Stimulated activated naive CD4-positive, alpha-beta T cell (primary cell): Measurements from ENCODE around the gene ATG4B.
"Not testable (repeated sequence)": the region's sequence is repeated elsewhere in the genome, so short reads cannot be mapped to it uniquely, and the experiment has no call there.

Experiments
- DNase-seq, 6 experiments: peaks; one replicate each; lab custom pipeline; 2025; lab: John Stamatoyannopoulos, UW

ATG4B gene

DNA sequence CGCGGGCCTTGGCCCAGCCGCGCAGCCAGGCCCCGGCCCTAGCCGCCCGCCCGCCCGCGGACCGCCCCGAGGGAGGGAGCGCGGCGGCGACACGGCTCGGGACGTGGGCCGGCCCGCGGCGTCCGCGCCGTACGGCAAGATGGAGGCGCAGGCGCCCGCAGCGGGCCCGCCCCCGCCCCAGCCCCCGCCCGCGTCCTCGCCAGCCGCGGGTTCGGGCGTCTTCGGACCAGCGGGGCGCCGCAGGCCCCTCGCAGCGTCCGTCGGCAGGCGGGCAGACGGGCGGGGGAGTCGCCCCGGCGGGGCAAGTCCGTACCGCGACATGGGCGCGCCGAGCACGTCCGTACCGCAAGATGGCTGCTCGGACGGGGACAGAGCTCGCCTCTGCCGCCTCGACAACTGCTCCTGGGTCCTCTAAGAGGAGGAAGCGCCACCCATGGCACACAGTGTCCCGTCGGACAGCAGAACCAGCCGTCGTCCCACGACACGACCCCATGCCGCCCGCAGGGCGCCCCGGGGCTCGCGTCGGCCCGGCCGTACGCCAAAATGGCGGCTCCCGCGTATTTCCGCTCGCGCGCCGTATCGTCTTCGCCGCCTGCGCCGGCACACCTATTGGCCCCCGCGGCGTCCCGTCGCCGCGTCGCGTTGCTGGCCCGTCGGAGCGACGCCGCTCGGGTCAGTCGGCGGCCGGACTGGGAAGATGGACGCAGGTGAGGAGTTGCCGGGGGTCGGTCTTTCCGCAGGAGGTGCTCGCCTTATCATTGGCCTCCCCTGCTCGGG lies at the start of gene ATG4B, which contains the start of gene THAP4:
TSS of gene ATG4B (plus strand) at position 676 of the 777 bp plus-strand sequence. CDS start at position 698, 22 bp downstream.
TSS of gene THAP4 (minus strand) at position 141 of the 777 bp plus-strand sequence. CDS start 141 bp downstream, outside the sequence.
- DNase-seq, result peak; percentile 52 to 94 (median 74)

DNA sequence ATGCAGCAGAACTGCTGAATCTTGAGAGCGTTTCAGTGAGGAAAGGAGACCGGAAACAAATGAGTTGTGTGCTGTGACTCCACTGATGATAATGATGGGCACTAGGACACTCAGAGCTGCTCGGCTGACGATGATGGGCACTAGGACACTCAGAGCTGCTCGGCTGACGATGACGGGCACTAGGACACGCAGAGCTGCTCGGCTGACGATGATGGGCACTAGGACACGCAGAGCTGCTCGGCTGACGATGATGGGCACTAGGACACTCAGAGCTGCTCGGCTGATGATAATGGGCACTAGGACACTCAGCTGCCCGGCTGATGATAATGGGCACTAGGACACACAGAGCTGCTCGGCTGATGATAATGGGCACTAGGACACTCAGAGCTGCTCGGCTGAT lies 47.6 kb upstream of the ATG4B start:
- not testable (repeated sequence) for DNase-seq

DNA sequence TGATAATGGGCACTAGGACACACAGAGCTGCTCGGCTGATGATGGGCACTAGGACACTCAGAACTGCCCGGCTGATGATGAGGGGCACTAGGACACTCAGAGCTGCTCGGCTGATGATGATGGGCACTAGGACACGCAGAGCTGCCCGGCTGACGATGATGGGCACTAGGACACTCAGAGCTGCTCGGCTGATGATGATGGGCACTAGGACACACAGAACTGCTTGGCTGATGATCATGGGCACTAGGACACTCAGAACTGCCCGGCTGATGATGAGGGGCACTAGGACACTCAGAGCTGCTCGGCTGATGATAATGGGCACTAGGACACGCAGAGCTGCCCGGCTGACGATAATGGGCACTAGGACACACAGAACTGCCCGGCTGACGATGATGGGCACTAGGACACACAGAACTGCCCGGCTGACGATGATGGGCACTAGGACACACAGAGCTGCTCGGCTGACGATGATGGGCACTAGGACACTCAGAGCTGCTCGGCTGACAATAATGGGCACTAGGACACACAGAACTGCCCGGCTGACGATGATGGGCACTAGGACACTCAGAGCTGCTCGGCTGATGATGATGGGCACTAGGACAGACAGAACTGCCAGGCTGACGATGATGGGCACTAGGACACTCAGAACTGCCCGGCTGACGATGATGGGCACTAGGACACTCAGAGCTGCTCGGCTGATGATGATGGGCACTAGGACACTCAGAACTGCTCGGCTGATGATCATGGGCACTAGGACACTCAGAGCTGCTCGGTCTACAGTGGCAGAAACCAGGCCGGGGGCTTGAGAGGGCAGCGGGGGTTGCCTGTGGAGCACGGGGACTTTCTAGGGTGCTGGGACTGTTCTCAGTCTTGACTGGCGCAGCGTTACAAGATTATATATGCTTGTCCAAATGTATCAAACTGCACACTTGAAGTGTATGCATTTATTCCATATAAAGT lies 46.7 kb upstream of the ATG4B start:
- DNase-seq, result not testable (repeated sequence)

DNA sequence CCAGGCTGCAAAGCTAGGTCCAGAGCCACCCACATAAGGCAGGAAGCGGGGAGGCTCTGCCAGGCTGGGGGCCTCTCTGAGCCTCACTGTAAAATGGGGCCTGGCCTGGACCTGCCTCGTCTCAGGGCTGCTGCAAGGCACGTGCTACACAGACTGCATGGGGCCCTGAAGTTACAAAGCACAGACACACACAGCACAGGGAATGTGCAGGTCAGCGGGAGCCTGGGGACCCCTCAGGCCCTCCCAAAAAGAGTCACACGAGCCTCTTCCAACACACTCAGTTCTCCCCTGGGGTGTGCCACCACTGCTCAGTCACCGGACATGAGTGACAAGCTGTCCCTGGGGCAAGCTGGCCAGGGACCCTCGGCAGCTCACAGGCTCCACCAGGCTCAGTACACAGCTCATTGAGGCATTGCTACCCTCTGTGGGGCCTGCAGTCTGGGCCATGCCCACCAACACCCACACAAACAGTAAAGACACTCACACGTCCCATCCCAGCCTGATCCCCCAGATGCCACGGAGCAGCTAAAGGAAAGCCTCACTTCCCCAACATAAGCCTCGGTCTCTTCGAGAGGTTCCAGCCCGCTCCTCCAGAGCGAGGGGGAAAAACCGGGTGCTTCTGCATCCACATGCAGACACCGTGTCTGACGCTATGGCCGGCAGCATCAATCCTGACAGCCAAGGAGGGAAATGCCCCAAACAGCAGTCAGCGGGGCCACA lies 45.2 kb upstream of the ATG4B start:
- no peak for DNase-seq

DNA sequence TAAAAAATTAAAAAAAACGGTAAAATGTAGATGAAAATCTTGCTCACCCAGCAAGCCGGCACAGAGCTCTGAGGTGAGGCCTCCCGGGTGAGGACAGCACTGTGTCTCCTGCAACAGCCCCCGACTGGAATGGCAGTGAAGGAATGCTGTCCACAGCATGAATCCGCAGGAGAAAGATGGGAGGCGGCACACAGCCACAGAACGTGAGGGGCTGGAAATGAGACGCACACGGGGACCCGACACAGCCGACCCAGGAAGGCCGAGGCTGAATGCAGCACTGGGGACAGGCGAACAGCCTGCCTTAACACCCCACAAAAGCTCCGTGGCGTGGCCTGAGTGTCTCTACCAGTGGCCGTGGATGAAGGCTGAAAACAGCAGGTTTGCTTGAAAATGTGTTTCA lies 44.2 kb upstream of the ATG4B start:
- DNase-seq, result no peak

DNA sequence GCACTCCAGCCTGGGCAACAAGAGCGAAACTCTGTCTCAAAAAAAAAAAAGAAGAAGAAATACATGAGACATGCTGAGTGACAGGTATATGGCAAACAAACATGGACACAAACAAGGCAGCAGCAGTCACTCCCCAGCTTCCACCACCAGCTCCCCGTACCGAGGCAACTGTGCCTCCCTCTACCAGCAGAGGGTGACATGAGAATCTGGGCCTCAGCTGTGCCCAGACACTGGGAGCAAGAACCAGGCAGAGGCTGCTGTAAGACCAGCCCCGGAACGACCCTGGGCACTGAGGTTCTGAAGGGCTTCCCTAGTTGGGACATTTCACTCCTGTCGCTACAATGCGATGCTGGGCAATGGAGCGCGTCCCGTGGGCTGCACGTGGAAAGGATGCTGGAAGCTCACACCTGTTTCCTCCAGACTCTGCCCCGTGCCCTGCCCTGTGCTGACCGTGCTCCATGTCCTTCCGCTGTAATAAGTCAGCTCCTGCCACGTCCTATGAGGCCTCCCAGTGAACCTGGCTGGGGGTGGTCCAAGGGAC lies 41.8 kb upstream of the ATG4B start:
- peak in 1 of 6 experiments; percentile 17 for DNase-seq

DNA sequence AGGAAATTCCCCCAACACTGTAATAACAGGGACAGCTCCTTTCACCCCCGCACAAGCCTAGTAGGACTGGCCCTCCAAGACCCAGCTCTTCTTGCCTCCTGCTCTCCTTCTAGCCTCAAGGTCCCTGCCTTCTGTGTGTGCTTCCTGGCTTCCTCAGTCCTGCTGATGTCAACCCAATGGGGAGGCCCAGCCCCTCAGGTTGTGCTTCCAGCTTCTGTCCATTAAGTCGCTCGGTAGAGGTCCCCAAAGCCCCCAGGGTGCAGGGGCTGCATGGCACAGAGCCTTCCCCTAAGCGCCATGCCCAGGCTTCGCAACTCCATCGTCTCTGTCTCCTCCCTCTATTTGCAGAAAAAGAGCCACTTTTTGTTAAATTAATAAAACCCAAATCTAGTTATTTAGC lies 39.9 kb upstream of the ATG4B start:
- DNase-seq, result no peak

DNA sequence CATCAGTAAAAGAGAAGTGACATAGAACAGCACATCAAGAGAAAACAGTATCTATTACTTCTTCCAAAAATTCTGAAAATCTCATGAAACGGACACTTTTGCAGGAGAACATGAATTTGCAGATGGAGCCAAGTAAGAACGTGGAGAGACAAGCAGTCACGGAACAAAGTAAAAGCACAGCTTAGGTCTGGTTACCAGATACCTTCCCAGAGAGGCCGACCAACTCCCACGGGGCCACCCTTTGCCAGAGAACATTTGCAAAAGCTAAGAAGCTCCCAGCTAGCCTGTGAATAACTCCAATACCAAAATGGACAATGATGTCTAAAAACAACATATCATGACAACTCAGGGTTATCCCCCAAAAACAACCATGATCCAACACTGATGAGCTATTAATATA lies 39.4 kb upstream of the ATG4B start:
- DNase-seq, result no peak

DNA sequence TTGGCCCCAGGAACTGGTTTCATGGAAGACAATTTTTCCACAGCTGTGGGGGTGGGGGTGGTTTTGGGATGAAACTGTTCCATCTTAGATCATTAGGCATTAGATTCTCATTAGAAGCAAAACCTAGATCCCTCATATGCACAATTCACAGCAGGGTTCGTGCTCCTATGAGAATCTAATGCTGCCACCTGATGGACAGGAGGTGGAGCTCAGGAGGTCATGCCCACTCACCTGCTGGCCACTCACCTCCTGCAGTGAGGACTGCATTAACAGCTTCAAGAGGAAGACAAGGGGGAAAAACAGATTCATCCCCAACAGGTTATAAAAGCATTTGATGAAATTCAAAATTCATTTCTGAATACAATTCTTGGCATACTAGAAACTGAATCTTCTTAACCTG lies 39.0 kb upstream of the ATG4B start:
- DNase-seq, result no peak

DNA sequence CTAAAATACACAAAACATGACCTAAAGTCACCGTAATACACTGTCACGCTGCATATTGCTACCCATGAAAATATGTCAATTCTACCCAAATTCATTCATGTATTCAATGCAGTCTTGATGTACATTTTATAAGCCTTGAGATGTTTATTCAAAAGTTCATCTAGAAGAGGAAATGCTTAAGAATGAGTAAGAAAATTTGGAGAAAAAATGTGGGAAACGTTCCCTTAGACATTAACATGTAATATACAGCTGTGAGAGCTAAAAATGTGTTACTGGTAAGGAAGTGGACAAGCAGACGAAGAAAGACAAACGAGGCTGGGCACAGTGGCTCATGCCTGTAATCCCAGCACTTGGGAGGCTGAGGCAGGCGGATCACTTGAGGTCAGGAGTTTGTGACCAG lies 37.9 kb upstream of the ATG4B start:
- DNase-seq, result no peak

DNA sequence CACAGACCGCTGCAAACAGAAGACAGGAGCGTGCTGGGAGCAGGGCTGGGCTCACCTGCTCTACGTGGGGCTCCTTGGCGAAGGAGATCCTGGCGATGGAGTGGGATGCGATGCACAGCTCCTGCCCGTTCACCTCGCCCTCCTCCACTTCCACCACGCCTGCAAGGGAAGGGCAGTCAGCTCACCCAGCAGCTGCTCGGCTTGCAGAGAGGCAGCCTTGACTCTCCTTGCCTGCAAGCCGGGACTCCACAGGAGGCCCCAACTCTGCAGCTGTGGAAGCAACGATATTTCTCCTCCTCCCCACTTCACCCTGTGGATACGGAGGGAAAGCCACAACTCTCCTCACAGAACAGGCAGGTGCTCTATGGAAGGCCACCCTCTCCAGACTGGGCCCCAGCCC lies 35.7 kb upstream of the ATG4B start:
- no peak for DNase-seq

DNA sequence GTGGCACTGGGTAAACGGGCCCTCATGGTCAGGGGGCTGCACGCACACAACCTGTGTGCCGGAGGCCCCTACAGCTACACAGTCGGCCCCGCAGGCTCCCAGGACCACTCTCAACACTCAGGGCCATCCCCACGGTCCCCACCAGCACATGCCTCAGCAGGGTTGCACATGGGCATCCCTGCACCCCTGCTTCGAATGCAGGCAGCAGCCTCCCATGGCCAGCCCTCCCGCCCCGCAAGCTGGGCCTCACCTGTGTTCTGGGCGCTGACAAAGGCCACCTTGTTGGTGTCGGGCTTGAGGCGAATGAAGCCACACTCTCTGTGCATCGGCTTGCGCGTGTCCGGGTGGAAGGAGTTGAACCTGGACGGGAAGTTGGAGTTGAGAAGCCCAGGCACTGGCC lies 34.8 kb upstream of the ATG4B start:
- no peak for DNase-seq

DNA sequence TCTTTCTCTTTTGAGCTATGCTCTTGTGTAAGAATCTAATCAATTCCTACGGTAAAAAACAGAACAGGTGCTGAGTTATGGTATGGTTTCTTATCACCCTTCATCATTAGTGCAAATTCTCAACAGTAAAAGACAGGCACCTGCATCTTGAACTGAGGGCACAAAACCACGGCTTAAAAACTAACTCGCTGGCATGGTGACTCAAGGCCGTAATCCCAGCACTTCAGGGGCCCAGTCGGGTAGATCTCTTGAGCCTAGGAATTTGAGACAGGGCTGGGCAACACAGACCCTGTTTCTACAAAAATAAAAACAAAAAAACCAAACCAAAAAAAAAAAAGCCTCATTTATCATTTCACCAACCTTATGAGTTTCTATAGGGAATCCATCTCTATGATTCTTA lies 33.8 kb upstream of the ATG4B start:
- DNase-seq, result no peak

DNA sequence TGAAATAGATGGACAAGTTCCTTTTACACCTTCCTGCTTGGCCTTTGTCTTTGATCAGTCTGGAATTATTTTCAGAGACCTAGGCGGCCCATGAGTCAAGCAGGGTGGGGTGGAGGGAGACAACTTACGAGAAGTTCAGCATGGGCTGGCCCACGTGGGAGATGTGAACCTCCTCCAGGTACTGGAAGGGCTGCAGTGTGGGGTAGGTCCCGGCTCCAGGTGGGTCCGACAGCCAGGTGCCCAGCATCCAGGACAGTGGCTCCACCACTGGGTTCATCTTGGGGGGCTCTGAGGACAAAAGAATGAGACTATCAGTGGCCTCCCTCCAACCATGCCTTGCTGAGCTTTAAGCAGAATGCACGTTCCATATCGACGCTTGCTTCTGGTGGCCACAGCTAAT lies 31.3 kb upstream of the ATG4B start:
- no peak for DNase-seq

DNA sequence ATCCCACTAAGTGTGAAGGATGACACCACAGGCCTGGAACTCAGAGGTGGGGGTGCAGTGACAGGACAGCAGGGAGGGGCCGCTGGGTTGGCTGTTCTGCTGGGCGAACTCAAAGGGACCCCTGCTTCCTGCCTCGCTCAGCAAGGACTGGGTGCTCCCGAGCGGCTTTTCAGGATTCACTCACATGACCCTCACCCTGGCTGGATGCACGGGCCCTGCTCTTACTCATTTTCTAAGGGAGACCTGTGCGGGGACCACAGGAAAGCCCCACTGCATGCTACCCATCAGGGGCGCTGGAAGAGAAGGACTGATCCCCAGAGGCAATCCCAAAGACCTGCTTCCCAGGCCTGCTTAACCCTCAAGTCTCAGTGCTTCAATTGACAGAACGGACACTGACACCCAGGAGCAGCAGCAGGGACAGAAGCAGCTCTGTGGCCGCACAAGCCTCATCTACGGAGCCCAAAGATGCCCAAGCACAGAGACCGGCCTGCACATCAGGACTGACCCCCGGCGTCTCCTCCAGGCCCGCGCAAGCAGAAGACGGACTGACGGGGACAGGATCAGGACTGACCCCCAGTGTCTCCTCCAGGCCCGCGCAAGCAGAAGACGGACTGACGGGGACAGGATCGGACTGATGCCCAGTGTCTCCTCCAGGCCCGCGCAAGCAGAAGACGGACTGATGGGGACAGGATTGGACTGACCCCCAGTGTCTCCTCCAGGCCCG lies 30.2 kb upstream of the ATG4B start:
- DNase-seq, result no peak

DNA sequence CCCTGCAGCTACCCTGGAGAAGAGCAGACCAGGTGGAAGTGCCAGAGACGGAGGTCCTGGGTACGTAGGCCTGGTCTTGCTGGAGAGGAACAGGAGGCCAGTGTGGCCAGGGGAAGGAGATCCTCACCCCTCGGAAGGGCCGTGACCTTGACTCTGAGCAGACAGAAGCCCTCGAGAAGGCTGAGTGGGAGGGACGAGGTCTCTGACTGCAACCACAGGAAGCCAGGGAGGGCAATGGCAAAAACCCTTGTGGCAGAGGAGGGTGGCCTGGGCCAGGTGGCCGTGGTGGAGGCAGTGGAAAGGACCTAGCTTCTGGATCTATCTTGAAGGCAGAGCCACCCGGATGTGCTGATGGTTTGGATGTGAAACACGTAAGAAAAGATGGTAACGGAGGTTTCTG lies 28.6 kb upstream of the ATG4B start:
- peak in 1 of 6 experiments; percentile 1 for DNase-seq

DNA sequence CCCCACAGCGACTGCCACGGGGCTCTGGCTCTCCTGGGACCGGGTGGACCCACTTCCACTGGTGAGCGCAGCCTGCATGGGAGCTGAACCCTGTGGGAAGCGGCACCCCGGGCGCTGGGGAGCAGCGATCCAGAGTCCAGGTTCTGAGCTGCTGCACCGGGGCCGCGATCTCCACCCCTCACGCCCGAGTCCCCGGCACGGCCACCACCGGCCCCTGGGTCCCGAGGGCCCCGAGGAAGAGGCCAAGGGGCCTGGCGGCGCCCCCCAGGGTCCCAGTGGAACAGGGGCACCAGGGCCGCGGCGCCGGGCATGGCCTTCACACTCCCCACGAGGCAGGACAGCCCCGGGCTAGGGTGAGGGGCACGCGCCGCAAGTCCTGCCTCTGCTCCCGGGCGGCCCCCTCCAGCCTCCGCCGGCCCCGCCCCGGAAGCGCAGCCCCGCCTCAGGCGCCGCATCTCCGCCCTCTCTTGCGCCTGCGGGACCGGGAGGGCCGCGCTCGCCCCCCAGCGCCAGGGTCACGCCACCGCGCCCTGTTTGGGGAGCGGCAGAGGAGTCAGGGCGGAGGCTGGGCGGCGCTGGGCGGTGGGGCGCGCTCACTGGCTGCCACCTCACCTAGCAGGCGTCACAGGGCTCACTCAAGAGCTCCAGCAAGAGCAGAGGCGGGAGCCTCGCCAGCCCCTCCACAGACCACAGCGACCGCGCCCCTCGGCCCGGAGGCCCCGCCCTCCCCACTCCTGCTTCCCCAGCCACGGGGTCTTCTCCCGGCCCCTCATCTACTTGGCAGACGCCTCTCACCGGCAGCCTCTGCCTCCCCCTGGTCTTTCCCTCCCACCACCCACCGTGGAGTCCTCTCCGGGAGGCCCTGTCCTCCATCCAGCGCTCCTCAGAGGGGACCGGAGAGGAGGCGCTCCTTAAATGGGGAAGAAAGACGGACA lies 27.4 kb upstream of the ATG4B start:
- DNase-seq, result peak; percentile 79 to 89 (median 86)

DNA sequence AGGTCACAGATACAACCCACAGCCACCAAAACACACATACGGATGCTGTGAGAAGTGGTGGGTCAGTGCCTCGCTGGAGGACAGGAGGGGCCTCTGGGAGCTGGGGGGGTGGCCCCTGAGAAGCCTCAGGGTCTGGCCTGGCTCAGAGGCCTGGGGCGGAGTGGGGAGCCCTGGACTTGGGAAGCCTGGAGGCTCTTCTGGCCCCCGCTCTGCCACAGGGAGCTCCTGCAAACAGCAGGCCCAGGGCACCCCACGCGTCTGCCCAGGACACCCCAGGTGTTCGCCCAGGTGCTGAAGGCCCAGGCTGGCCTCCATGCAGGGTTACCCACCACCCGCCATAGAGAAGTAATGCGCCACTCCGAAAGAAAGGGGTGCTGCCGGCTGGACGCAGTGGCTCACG lies 26.4 kb upstream of the ATG4B start:
- DNase-seq, result no peak

DNA sequence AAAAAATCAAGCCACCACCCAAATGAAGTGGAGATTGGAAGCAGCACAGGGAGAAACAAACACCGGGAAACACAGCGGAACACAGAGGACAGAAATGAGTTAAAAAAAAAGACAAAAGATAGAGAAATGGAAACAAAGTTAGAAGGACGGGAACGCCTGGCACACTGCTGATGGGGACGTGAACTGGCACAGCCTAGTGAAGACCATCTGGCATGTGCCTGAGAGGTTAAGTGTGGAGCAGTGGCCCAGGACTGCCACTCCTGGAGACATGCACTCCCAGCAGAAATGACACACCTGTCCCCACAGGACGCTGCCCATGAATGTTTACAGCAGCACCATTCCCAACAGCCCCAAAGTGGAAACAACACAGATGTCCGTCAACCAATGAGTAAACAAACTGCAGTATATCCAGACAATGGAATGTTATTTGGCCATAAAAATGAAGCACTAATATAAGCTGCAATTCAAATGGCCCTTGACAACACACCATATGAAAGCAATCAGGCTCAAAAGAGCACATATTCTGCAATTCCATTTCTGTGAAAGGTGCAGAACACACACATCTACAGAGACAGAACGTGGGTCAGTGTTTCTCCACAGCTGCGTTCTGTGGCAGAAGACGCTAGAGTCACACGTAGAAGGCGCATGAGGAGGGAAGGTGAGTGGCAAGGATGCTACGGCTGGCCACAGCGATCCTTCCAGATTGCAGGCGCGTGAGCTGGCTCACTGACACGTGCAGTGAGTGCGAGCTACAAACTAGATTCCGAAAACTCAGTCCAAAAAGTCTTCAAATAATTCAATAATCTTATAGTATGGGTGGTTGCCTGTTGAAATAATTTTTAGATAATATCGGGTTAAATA lies 25.1 kb upstream of the ATG4B start:
- DNase-seq, result no peak
